HEK293T (cell line): ENCODE measurements around the gene CA5A.
"Not testable (repeated sequence)": the region's sequence is repeated elsewhere in the genome, so short reads cannot be mapped to it uniquely, and the experiment has no call there.

Experiments
- ARNT ChIP-seq: fragments of 450-650 bp; IDR thresholded peaks from 2 replicates; pipeline ENCODE4 v1.6.1; 2017; ENCODE audit warnings: mild to moderate bottlenecking
- FOXA1 ChIP-seq: fragments of 450-650 bp; IDR thresholded peaks from 2 replicates; pipeline ENCODE4 v1.6.1; 2016; ENCODE audit warnings: mild to moderate bottlenecking
- PKNOX1 ChIP-seq: fragments of 450-650 bp; IDR thresholded peaks from 2 replicates; pipeline ENCODE4 v1.6.1; 2016
- TARDBP ChIP-seq: fragments of 450-650 bp; IDR thresholded peaks from 2 replicates; pipeline ENCODE4 v1.6.1; 2016

- TF ChIP-seq PKNOX1, TARDBP, ARNT, FOXA1: not testable (repeated sequence)
Observed at GRCh38 chr16:87868254-87869029, 67.9 kb downstream of the CA5A start.
